HG03039 (cell line): ENCODE data around the gene NCOA1.

Experiments
- ATAC-seq: cut with Tn5 transposase; IDR thresholded peaks from one replicate; pipeline ENCODE4 v1.9.1; 2021; ENCODE audit warnings: mild to moderate bottlenecking, moderate library complexity; ENCODE audit not compliant: unreplicated experiment

The NCOA1 gene

DNA sequence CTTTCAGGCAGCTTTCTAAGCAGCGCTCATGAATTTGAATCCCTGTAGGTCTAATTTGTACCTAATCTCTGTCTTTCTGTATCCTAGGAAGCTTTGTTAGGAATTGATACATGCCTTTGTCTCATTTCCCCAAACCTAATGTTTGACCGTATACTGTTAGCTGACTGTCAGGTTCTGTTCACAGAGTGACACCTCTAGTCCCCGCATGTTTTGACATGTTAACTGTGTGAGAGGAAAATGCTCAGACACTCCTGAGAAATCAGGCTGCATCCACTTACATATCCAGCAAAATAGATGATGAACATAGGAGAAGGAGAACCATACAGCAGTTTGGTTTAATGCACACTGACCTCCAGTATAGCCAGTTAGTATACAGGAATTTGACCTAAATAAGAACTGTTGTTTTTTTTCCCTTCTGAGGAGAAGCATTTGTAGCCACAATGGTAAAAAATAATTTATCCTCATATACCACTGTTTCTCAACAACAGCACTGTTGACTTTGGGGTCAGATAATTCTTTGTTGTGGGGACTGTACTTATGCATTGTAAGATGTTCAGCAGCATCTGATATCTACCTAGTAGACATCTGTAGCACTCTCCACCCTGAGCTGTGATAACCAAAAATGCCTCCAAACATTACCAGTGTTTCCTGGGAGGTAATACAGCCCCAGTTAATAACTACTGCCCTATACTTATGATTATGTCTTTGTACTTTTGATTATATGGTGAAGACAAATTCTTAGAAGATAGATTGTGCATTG is 130.9 kb downstream of the NCOA1 start:
- no peak for ATAC-seq

GRCh38 chr2:24623535-24623934 is 132.5 kb downstream of the NCOA1 start:
- ATAC-seq = no peak

GRCh38 chr2:24625728-24626127 is 134.7 kb downstream of the NCOA1 start:
- no peak for ATAC-seq

- no peak for ATAC-seq
These were observed 135.1 kb downstream of the NCOA1 start for GRCh38 chr2:24626131-24626530.

- ATAC-seq = no peak
These were observed 137.7 kb downstream of the NCOA1 start for GRCh38 chr2:24628746-24629145.

DNA sequence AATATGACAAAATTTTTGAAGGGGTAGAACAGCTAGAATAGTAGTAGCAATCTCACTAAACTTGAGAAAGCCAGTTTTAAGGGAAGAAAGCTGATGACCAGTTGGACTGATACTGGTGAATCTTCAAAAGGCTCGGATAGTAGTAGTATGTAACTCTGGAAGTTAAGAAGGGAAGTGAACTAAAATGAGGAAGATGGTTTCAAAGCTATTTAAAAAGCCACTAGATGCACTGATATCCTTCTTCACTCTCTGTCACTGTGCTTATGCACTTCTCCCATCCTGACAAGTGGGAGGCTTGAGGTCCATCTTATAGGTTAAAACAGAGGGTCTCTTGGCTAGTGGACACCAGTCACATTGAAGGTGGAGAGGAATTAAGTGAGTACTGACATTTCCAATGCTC is 141.1 kb downstream of the NCOA1 start:
- no peak for ATAC-seq

DNA sequence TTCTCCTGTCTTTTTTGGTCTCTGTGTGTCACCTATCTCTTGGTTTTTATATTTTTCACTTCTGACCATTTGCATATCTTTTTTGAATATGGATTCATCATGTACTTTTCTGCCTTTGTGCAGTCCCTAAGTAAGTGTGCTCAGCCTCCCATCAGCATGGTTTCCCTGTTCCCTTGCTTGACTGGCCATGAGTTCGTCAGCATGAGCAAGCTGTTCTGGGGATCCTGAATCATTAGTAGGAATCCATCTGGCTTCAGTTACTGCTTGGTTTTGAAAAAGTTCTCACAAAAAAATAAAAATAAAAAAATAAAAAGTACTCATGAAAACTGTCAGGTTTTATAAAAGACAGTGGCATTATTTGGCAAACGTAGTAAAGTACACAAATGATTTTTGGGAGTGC is 144.1 kb downstream of the NCOA1 start:
- no peak for ATAC-seq

- no peak for ATAC-seq
These were observed 147.5 kb downstream of the NCOA1 start for GRCh38 chr2:24638568-24638967.

GRCh38 chr2:24642351-24642750 is 151.3 kb downstream of the NCOA1 start:
- no peak for ATAC-seq

- ATAC-seq = no peak
These were observed 152.0 kb downstream of the NCOA1 start for GRCh38 chr2:24643051-24643450.

- ATAC-seq = no peak
These were observed 153.0 kb downstream of the NCOA1 start for GRCh38 chr2:24644032-24644431.

DNA sequence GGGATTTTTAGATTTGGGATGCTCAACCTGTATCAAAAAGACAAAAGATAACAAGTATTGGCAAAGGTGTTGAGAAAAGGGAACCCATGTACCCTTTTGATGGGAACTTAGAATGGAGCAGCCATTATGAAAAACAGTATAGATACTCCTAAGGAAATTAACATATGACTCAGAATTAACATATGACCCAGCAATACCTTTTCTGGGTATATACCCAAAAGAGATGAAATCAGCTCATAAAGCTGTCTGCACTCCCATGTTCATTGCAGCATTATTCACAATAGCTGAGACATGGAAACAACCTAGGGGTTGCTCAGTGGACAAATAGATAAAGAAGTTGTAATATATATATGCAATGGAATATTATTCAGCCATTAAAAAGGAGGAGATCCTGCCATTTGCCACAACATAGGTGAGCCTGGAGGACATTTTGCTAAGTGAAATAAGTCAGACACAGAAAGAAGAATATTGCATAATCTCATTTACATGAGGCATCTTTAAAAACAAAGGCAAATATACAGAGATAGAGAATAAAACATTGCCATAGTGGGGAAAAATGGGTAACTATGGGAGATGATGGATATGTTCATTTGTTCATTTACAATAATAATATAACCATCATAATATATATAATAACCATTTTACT is 160.1 kb downstream of the NCOA1 start:
- ATAC-seq = no peak

GRCh38 chr2:24651643-24652003 is 160.6 kb downstream of the NCOA1 start:
- no peak for ATAC-seq

- no peak for ATAC-seq
These were observed 161.5 kb downstream of the NCOA1 start for GRCh38 chr2:24652265-24653182.

GRCh38 chr2:24657818-24658217 is 166.8 kb downstream of the NCOA1 start:
- no peak for ATAC-seq

- ATAC-seq = no peak
These were observed 167.6 kb downstream of the NCOA1 start for GRCh38 chr2:24658531-24659202.

GRCh38 chr2:24659862-24660261 is 168.8 kb downstream of the NCOA1 start:
- ATAC-seq = no peak

- ATAC-seq = no peak
These were observed 176.5 kb downstream of the NCOA1 start for GRCh38 chr2:24667542-24667941.

- ATAC-seq = no peak
These were observed 180.2 kb downstream of the NCOA1 start for GRCh38 chr2:24671230-24671629.

DNA sequence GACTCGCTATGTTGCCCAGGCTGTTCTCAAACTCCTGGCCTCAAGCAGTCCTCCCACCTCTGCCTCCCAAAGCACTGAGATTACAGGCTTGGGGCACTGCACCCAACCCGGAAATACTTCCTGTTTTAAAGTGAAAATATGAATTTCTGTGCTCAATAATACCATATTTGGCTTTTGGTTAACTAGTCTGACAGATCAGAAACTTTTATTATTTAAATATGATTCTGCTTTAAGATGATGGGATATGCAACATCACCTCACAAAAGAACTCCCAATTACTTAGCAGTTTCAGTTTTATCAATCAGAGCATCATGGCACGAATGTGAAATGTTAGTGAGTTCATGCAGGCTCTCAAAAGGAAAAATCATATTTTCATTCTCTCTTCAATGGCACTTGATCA is 181.5 kb downstream of the NCOA1 start:
- no peak for ATAC-seq

GRCh38 chr2:24675338-24675737 is 184.3 kb downstream of the NCOA1 start:
- ATAC-seq = no peak
